Right atrium auricular region (tissue), 2 donors: ENCODE results near the gene CASP5. TPM values are rescaled to one million over a fixed set of nuclear protein-coding genes. Genes with fewer than 3 reads are reported as not detected.
"Not testable (repeated sequence)": the region's sequence is repeated elsewhere in the genome, so short reads cannot be mapped to it uniquely, and the experiment has no call there.

Experiments
- DNase-seq: peaks from one replicate; pipeline ENCODE4 v3.0.0-alpha.2; 2019; ENCODE audit warnings: low spot score
- H3K27ac ChIP-seq, 2 donors: fragments of 200-600 bp; sonication (generic); 1 replicate in 1 of 2; 2 replicates in 1 of 2; pipeline ENCODE4 v1.5.1; 2016 to 2019
- H3K27me3 ChIP-seq, 2 donors: fragments of 200-600 bp; sonication (generic); one replicate each; pipeline versions ENCODE4 v1.5.1 to v1.6.0; 2017 to 2019
- H3K36me3 ChIP-seq: fragments of 200-600 bp; sonication (generic); one replicate; pipeline ENCODE4 v1.5.1; 2016
- H3K4me1 ChIP-seq, 2 donors: fragments of 200-600 bp; sonication (generic); one replicate each; pipeline versions ENCODE4 v1.5.1 to v1.6.0; 2017 to 2019
- H3K4me3 ChIP-seq, 2 donors: fragments of 200-600 bp; sonication (generic); 1 replicate in 1 of 2; 2 replicates in 1 of 2; pipeline ENCODE4 v1.5.1; 2017 to 2019; ENCODE audit warnings: mild to moderate bottlenecking in 1 of 2, moderate library complexity in 1 of 2
- H3K9me3 ChIP-seq, 2 donors: fragments of 200-600 bp; sonication (generic); one replicate each; pipeline ENCODE4 v1.5.1; 2019
- total RNA-seq, 2 donors: library from RNA; depleted of rRNA; stranded (reverse); fragments of >200 nt; gene quantifications; one replicate each; pipeline ENCODE4 v1.1.0, GENCODE V29; 2016
- TF ChIP-seq, protein P1 (sequence below), 2 donors: fragments of 200-600 bp; sonication (generic); IDR thresholded peaks; one replicate each; pipeline ENCODE4 v1.5.1; 2019; ENCODE audit warnings: antibody characterized with exemption in 2 of 2

Gene CASP5
- not detected for total RNA-seq

DNA sequence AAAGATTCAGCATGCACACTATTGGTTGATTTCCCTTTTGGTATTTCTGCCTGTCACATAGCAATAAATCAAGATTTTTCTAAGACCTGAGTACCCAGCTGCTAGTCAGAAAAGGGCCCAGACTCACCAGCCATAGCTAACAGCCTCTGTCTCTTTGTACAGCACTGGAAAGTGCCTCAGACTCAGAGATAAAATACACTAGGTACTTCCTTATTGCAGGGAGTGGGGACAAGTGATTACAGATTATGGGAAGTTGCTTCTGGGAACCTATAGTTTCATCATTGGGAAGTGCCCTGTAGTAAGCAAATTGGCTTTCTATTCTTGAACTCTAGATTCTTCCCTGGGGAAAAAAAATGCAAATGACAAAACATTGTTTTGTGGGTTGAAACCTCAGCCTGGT, at the start of gene CASP5:
Gene CASP5, minus strand, starts transcription at position 166 of the 400 bp plus-strand sequence. Its CDS starts 32 bp downstream, at position 134.
- Histone ChIP-seq H3K27ac (no peak within 1 kb of the TSS), H3K4me1 (no peaks in the 10 kb centered on the region), H3K4me3 (no peak within 1 kb of the TSS), H3K36me3 (no peaks in the 10 kb centered on the region), H3K9me3 (no peaks in the 10 kb centered on the region), H3K27me3 (no peaks in the 10 kb centered on the region)
- TF ChIP-seq, protein P1, sequence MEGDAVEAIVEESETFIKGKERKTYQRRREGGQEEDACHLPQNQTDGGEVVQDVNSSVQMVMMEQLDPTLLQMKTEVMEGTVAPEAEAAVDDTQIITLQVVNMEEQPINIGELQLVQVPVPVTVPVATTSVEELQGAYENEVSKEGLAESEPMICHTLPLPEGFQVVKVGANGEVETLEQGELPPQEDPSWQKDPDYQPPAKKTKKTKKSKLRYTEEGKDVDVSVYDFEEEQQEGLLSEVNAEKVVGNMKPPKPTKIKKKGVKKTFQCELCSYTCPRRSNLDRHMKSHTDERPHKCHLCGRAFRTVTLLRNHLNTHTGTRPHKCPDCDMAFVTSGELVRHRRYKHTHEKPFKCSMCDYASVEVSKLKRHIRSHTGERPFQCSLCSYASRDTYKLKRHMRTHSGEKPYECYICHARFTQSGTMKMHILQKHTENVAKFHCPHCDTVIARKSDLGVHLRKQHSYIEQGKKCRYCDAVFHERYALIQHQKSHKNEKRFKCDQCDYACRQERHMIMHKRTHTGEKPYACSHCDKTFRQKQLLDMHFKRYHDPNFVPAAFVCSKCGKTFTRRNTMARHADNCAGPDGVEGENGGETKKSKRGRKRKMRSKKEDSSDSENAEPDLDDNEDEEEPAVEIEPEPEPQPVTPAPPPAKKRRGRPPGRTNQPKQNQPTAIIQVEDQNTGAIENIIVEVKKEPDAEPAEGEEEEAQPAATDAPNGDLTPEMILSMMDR (IDR thresholded peaks at IDR 0.05): no peak
- DNase-seq: no peak

DNA sequence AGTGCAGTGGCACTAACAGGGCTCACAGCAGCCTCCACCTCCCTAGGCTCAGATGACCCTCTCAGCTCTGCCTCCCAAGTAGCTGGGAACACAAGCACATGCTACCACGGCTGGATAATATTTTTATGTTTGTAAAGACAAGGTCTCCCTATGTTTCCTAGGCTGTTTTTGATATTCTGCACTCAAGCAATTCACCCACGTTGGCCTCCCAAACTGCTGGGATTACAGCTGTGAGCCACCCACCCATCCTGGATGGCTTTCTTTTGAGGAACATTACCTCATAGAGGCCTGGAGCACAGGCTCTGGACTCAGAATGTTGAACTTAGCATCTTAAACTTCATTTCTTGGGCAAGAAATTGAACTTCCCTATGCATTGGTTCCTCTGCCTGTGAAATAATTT, 49.1 kb upstream of the CASP5 start:
- H3K36me3 ChIP-seq, H3K27me3 ChIP-seq, H3K9me3 ChIP-seq, DNase-seq, H3K4me3 ChIP-seq, H3K4me1 ChIP-seq, H3K27ac ChIP-seq: not testable (repeated sequence)

DNA sequence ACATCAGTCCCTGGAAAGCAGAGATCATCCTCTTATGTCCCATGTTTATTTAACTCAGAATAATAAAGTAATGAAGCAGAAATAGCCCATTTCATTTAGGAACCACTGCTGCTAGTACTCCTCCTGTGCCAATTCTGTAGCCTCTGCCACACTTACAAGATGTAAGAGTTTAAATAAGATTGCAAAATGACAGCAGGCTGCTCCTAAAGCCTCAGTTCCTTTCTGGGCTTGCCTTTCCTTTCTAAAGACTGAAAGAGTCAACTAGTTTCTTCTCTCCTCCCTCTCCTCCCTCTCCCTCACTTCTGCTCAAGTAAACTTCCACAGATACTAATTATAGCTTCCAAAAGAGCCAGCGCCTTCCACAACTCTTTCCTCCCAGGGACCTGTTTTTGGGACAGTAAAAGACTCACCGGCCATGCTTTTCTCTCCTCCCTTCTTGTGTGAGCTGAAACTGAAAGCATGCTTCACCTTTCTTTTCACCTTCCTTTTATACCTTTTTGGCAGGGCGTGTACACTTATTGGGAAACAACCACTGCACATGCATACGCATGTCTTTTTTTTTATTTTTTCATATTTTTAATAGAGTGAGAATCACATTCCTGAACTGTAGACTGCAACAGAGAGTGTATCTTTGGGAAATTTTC, 48.2 kb upstream of the CASP5 start:
- no peaks in the 10 kb centered on the region for H3K9me3 ChIP-seq
- H3K36me3 ChIP-seq: no peaks in the 10 kb centered on the region
- H3K4me3 ChIP-seq: no peak overlapping the region
- no peaks in the 10 kb centered on the region for H3K4me1 ChIP-seq
- TF ChIP-seq, protein P1 (IDR thresholded peaks at IDR 0.05): no peak
- no peaks in the 10 kb centered on the region for H3K27me3 ChIP-seq
- H3K27ac ChIP-seq: no peak overlapping the region
- no peak for DNase-seq

DNA sequence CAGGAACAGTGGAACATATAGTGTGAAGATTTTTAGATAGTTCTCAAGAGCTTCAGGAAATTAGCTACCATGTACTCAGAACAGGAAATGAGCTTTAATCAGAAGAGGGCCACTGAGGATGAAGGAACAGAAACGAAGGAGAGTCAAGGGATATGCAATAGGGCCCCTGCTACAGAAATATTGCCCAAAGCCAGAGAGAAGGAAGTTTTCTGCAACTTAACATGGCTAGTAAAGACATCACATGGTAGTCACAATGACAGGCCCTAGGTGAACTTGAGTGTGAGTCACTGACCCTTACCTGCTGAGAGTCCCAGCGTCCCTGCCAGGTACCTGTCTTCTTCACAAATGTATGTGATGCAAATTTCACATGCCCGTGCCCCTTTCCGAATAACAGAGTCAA, 47.3 kb upstream of the CASP5 start:
- H3K27ac ChIP-seq: no peak overlapping the region
- no peak for DNase-seq
- no peak overlapping the region for H3K4me3 ChIP-seq
- no peaks in the 10 kb centered on the region for H3K9me3 ChIP-seq
- H3K27me3 ChIP-seq: no peaks in the 10 kb centered on the region
- TF ChIP-seq, protein P1 (IDR thresholded peaks at IDR 0.05): no peak
- H3K36me3 ChIP-seq: no peaks in the 10 kb centered on the region
- H3K4me1 ChIP-seq: no peaks in the 10 kb centered on the region

DNA sequence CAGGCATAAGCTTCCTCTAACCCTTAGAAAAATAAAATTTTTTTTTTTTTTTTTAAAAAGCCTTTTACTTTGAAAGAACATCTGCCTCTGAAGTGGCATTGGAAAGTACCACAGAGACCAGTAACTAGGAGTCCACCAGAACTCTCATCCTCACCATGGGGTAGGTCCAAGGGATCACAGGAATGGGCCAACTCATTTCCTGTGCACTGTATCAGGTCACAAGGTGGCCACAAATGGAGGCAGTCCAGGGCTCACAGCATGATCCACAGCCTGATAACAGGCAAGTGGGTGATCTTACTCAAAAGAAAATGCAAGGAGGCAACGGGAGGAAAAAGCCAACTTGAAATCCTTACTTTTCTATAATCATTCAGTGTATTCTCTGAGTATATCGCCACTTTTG, 46.8 kb upstream of the CASP5 start:
- not testable (repeated sequence) for H3K9me3 ChIP-seq, H3K27me3 ChIP-seq, H3K27ac ChIP-seq, H3K4me3 ChIP-seq, DNase-seq, H3K36me3 ChIP-seq, H3K4me1 ChIP-seq

DNA sequence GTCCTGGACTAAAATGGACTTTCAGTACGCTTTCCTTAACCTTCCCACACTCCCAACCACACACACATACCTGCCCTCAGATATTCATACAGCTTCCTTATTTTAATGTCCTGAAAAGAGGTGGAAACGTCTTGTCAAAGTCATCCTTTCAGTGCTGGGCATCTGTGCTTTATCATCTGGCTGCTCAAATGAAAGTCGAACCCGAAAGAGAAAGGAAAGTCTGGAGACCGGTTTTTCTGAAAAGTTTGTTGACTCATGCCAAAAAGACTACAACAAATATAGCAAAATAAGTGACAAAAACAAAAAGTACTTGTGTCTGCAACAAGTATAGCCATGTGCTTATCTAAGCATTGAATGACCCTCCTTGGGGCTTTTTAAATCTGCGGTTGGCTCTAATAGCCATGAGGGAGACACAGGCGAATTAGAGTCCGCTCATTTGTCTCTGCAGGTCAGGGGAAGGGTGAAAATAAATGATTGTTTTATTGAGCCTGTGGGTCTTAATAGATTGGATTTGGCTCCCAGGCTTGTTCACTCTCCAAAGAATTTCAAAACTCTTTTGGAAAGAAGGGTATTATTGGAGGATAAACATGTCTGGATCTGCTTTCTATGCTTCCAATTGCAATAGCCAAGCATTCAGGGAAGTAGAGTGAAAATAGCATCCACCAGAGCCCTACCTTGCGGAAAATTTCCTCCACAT, 40.4 kb upstream of the CASP5 start:
- H3K27me3 ChIP-seq, H3K4me3 ChIP-seq, DNase-seq, H3K36me3 ChIP-seq, H3K9me3 ChIP-seq, H3K27ac ChIP-seq, H3K4me1 ChIP-seq: not testable (repeated sequence)

DNA sequence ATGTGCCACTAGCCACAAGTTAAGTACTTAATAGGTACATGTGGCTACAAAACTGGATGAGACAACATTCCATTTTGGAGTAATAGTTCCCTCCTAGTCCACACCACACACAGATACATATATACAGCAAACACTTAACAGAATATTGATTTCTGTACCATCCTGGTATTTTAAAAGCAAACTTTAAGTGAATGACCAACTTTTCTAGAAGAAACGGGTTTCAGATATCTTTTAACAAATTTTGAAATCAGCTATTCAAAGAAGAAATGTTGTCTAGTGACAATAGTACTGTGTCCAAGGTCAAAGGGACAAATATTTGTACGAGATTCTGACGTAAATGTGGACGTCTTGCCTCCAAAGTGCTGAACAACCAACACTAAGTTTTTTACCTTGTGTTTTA, 34.5 kb upstream of the CASP5 start:
- TF ChIP-seq, protein P1 (IDR thresholded peaks at IDR 0.05): no peak
- H3K4me1 ChIP-seq: no peaks in the 10 kb centered on the region
- no peaks in the 10 kb centered on the region for H3K9me3 ChIP-seq
- H3K27ac ChIP-seq: no peak overlapping the region
- DNase-seq: no peak
- H3K36me3 ChIP-seq: no peaks in the 10 kb centered on the region
- H3K27me3 ChIP-seq: no peaks in the 10 kb centered on the region
- no peak overlapping the region for H3K4me3 ChIP-seq
